Endodermal cell (in vitro differentiated cells): ENCODE measurements around the gene MBD3L5. TPM values are rescaled to one million over a fixed set of nuclear protein-coding genes. Genes with fewer than 3 reads are reported as not detected.
"Not testable (repeated sequence)": the region's sequence is repeated elsewhere in the genome, so short reads cannot be mapped to it uniquely, and the experiment has no call there.

ENCODE experiments used
- DNase-seq: peaks from one replicate; pipeline ENCODE4 v3.0.0-alpha.2; 2017
- H3K27ac ChIP-seq: 2 replicates; pipeline ENCODE4 v1.5.1; 2013; ENCODE audit warnings: mild to moderate bottlenecking, low read depth, low read length, moderate library complexity
- H3K27me3 ChIP-seq: 2 replicates; pipeline ENCODE4 v1.6.1; 2013; ENCODE audit warnings: mild to moderate bottlenecking, low read length, moderate library complexity; ENCODE audit not compliant: insufficient read depth, control insufficient read depth, poor library complexity, severe bottlenecking
- H3K36me3 ChIP-seq: 2 replicates; pipeline ENCODE4 v1.7.0; 2013; ENCODE audit warnings: mild to moderate bottlenecking, low read length, moderate library complexity; ENCODE audit not compliant: control insufficient read depth, insufficient read depth
- H3K4me1 ChIP-seq: one replicate; pipeline ENCODE4 v1.7.0; 2013; ENCODE audit warnings: low read length; ENCODE audit not compliant: control insufficient read depth, insufficient read depth
- H3K4me3 ChIP-seq: 2 replicates; pipeline ENCODE4 v1.5.1; 2013; ENCODE audit warnings: mild to moderate bottlenecking, low read length, moderate library complexity
- H3K9ac ChIP-seq: 2 replicates; pipeline ENCODE4 v1.6.1; 2013; ENCODE audit warnings: mild to moderate bottlenecking, low read length, moderate library complexity; ENCODE audit not compliant: poor library complexity, severe bottlenecking; ENCODE audit errors: extremely low read depth
- H3K9me3 ChIP-seq: 2 replicates; pipeline ENCODE4 v1.6.1; 2013; ENCODE audit warnings: mild to moderate bottlenecking, low read length, moderate library complexity; ENCODE audit not compliant: control insufficient read depth
- H3K27ac Mint-ChIP-seq: 2 replicates; pipeline ENCODE4 v1.8.0; 2020; ENCODE audit warnings: mixed read lengths
- H3K27me3 Mint-ChIP-seq: 2 replicates; pipeline ENCODE4 v1.8.0; 2021; ENCODE audit warnings: mild to moderate bottlenecking, mixed read lengths; ENCODE audit not compliant: insufficient read depth
- H3K36me3 Mint-ChIP-seq: 2 replicates; pipeline ENCODE4 v1.8.0; 2020; ENCODE audit warnings: low read depth, mixed read lengths
- H3K4me1 Mint-ChIP-seq: 2 replicates; pipeline ENCODE4 v1.8.0; 2020; ENCODE audit warnings: mixed read lengths
- H3K4me3 Mint-ChIP-seq: 2 replicates; pipeline ENCODE4 v1.8.0; 2020; ENCODE audit warnings: mild to moderate bottlenecking, moderate library complexity, mixed read lengths
- H3K9me3 Mint-ChIP-seq: 2 replicates; pipeline ENCODE4 v1.8.0; 2020; ENCODE audit warnings: mild to moderate bottlenecking, mixed read lengths
- WGBS, 2 experiments: methylation state at CpG; one replicate each; pipeline versions ENCODE4 v1.1.5 to v1.1.7; 2013; ENCODE audit warnings: missing lambda C conversion rate in 2 of 2, mixed read lengths in 1 of 2; ENCODE audit not compliant: insufficient coverage in 1 of 2, insufficient read length in 1 of 2; 5-methylcytosine and 5-hydroxymethylcytosine counted together
- total RNA-seq, 2 donors: library from RNA; stranded (reverse); fragmentation: NEBNext Ultra II Directional in 1 of 2; extraction: Animal tissue kit (Norgen Biotek cat#: 25700) in 1 of 2; gene quantifications; 2 replicates in 1 of 2; 3 replicates in 1 of 2; pipeline ENCODE4 v1.2.1, GENCODE V29; 2021

Gene MBD3L5
- total RNA-seq, 2 donors from 2014 or later, result not detected

- not testable (repeated sequence) for H3K4me3 Mint-ChIP-seq, H3K9me3 Mint-ChIP-seq, H3K4me1 Mint-ChIP-seq, H3K9ac ChIP-seq, H3K4me1 ChIP-seq, DNase-seq, H3K27me3 Mint-ChIP-seq, H3K27ac ChIP-seq, H3K4me3 ChIP-seq, H3K36me3 ChIP-seq, H3K27me3 ChIP-seq, H3K36me3 Mint-ChIP-seq, H3K27ac Mint-ChIP-seq, H3K9me3 ChIP-seq
- no CpG with 5 or more reads among the region's 9 CpGs for WGBS, 2 experiments
Observed at GRCh38 chr19:7040079-7040478, 9.7 kb downstream of the MBD3L5 start, which contains the start of gene MBD3L4. Gene MBD3L4 (minus strand): TSS chr19:7040179. CDS start chr19:7040144, 35 bp downstream.

- H3K9me3 ChIP-seq, H3K36me3 Mint-ChIP-seq, H3K27ac Mint-ChIP-seq, H3K9me3 Mint-ChIP-seq, H3K4me1 Mint-ChIP-seq, H3K36me3 ChIP-seq, H3K27ac ChIP-seq, H3K9ac ChIP-seq, DNase-seq, H3K4me1 ChIP-seq, H3K27me3 Mint-ChIP-seq, H3K27me3 ChIP-seq, H3K4me3 Mint-ChIP-seq, H3K4me3 ChIP-seq: not testable (repeated sequence)
- no CpG with 5 or more reads among the region's 2 CpGs for WGBS, 2 experiments
Observed at GRCh38 chr19:7041563-7041962, 11.2 kb downstream of the MBD3L5 start.

GRCh38 chr19:7049021-7049420 is 18.6 kb downstream of the MBD3L5 start, which contains the start of gene MBD3L2:
Gene MBD3L2 (plus strand): TSS chr19:7049321. CDS start chr19:7049374, 53 bp downstream.
- not testable (repeated sequence) for H3K27me3 ChIP-seq, H3K4me3 Mint-ChIP-seq, H3K27ac Mint-ChIP-seq, H3K4me3 ChIP-seq, H3K9me3 Mint-ChIP-seq, H3K4me1 ChIP-seq, DNase-seq, H3K27ac ChIP-seq, H3K36me3 Mint-ChIP-seq, H3K9me3 ChIP-seq, H3K36me3 ChIP-seq, H3K9ac ChIP-seq, H3K4me1 Mint-ChIP-seq, H3K27me3 Mint-ChIP-seq
- no CpG with 5 or more reads among the region's 7 CpGs for WGBS, 2 experiments

GRCh38 chr19:7051421-7051820 is 21.0 kb downstream of the MBD3L5 start:
- H3K9ac ChIP-seq, H3K9me3 ChIP-seq, H3K27ac ChIP-seq, H3K36me3 Mint-ChIP-seq, H3K27ac Mint-ChIP-seq, H3K27me3 ChIP-seq, H3K27me3 Mint-ChIP-seq, H3K36me3 ChIP-seq, DNase-seq, H3K4me3 Mint-ChIP-seq, H3K9me3 Mint-ChIP-seq, H3K4me1 ChIP-seq, H3K4me1 Mint-ChIP-seq, H3K4me3 ChIP-seq: not testable (repeated sequence)
- no CpG with 5 or more reads among the region's 5 CpGs for WGBS, 2 experiments

GRCh38 chr19:7052896-7053295 is 22.5 kb downstream of the MBD3L5 start:
- H3K27me3 Mint-ChIP-seq, H3K4me1 ChIP-seq, H3K27me3 ChIP-seq, H3K27ac Mint-ChIP-seq, H3K9ac ChIP-seq, H3K4me1 Mint-ChIP-seq, H3K9me3 Mint-ChIP-seq, H3K36me3 Mint-ChIP-seq, H3K9me3 ChIP-seq, H3K27ac ChIP-seq, H3K4me3 Mint-ChIP-seq, DNase-seq, H3K4me3 ChIP-seq, H3K36me3 ChIP-seq: not testable (repeated sequence)
- WGBS, 2 experiments, result 90% methylated on average over 2 of the region's 7 CpGs; no CpG with 5 or more reads in 1 of the 2 experiments

GRCh38 chr19:7054635-7055368 is 24.4 kb downstream of the MBD3L5 start:
- not testable (repeated sequence) for H3K9me3 Mint-ChIP-seq, H3K27ac Mint-ChIP-seq, H3K27me3 Mint-ChIP-seq, H3K9ac ChIP-seq, H3K27me3 ChIP-seq, H3K27ac ChIP-seq, H3K36me3 Mint-ChIP-seq, H3K4me3 ChIP-seq, H3K4me1 Mint-ChIP-seq, H3K4me3 Mint-ChIP-seq, H3K9me3 ChIP-seq, H3K4me1 ChIP-seq, H3K36me3 ChIP-seq, DNase-seq
- 89 to 90% methylated on average over 4 to 5 of the region's 14 CpGs for WGBS, 2 experiments

GRCh38 chr19:7055679-7056078 is 25.3 kb downstream of the MBD3L5 start:
- not testable (repeated sequence) for H3K9me3 ChIP-seq, H3K4me1 ChIP-seq, H3K27me3 ChIP-seq, H3K36me3 ChIP-seq, H3K4me3 Mint-ChIP-seq, H3K9me3 Mint-ChIP-seq, H3K4me3 ChIP-seq, H3K4me1 Mint-ChIP-seq, H3K9ac ChIP-seq, H3K27me3 Mint-ChIP-seq, H3K27ac ChIP-seq, H3K27ac Mint-ChIP-seq, H3K36me3 Mint-ChIP-seq, DNase-seq
- 85 to 91% methylated on average over 7 to 11 of the region's 14 CpGs for WGBS, 2 experiments
